ENCODE results near the gene NFIA. TPM values are rescaled to one million over a fixed set of nuclear protein-coding genes. Genes with fewer than 3 reads are reported as not detected.
A peak's percentile ranks its signal among the peaks of the same experiment; 100 is the strongest.

NFIA gene
- total RNA-seq, 1 donor from 2014 or later = 9.3 TPM

DNA sequence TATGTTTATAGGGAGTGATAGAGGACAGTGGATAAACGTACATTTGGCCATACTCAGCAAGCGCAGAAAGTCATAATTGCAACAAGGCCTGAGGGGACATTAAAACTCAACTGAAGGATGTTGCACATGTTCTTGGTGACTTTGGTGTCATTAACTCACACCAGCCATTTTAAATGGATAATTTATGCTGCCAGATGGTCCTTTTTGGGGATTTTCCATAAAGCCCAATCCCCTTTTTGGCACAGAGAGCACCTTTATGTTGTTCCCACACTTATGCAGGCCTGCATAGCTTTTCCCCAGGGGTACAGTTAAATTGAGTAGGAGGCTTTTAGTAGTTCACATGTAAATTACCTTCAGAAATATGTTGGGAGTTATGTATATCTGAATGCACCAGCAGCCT, 279.6 kb downstream of the NFIA start:
- no peak for DNase-seq (ENCODE audit: low read depth, low spot score)

DNA sequence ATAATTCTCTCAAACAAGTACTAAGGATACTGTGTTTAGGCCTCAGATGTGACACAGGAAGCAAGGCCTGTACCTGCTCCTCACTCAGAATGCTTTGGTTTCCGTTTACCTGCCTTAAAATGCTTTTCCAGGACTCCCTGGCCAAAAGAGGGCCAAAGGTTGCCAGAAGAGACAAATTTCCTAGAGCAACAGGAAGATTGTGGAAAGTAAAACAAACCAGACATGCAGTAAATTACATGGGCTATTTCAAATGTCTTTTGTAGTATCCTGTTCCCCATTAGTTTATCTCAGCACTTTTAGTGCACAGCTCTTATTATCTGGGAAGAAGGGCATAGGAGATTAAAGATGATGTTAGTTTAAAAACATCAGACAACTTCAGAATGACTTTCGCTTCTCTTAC, 280.0 kb downstream of the NFIA start:
- DNase-seq (ENCODE audit: low read depth, low spot score) = no peak

GRCh38 chr1:61368366-61368765, 286.0 kb downstream of the NFIA start:
- no peak for DNase-seq (ENCODE audit: low read depth, low spot score)

- DNase-seq (ENCODE audit: low read depth, low spot score) = no peak
These were observed 286.5 kb downstream of the NFIA start for GRCh38 chr1:61368876-61369275.

DNA sequence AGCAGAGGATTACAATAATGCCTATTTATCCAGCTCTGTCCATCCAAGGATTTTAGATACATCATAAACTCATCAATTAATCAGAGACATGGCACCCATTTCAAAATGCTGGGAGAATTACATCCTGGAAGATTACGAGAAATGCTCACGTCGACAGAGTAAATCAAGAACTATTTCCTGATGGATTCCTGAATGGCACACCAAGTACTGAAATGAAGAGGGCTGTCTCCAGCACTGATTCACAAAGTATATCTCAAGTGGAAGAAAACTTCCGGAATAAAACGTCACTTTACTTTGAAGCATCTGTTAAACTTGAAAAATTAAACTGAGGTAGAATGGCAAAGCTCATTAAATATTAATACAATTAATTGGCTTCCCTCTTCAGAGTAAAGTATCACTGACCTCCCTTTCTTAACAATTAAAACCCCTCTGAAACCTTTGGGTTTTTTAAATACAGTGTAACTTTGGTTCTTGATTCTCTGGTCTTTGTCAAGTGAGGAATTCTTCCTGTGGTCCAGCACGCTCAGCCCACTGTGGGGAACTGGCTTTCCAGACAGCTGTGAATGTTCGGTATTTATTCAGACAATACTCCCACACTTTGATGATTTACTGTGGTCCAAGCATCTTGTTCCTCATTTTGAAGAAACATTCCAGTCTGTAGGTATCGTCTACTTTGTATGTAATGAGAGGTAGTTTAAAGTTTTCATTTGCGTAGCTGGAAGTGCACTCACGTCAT, 288.0 kb downstream of the NFIA start:
- DNase-seq (ENCODE audit: low read depth, low spot score) = no peak

- DNase-seq (ENCODE audit: low read depth, low spot score) = no peak
These were observed 288.5 kb downstream of the NFIA start for GRCh38 chr1:61370913-61371279.

- no peak for DNase-seq (ENCODE audit: low read depth, low spot score)
These were observed 290.6 kb downstream of the NFIA start for GRCh38 chr1:61372944-61373343.

- no peak for DNase-seq (ENCODE audit: low read depth, low spot score)
These were observed 291.8 kb downstream of the NFIA start for GRCh38 chr1:61374156-61374555.

- DNase-seq (ENCODE audit: low read depth, low spot score) = no peak
These were observed 292.9 kb downstream of the NFIA start for GRCh38 chr1:61375082-61375880.

- DNase-seq (ENCODE audit: low read depth, low spot score) = no peak
These were observed 293.8 kb downstream of the NFIA start for GRCh38 chr1:61376151-61376550.

GRCh38 chr1:61377242-61377958, 295.0 kb downstream of the NFIA start:
- no peak for DNase-seq (ENCODE audit: low read depth, low spot score)

- no peak for DNase-seq (ENCODE audit: low read depth, low spot score)
These were observed 296.3 kb downstream of the NFIA start for GRCh38 chr1:61378494-61379180.

GRCh38 chr1:61379693-61380092, 297.3 kb downstream of the NFIA start:
- DNase-seq (ENCODE audit: low read depth, low spot score) = no peak

- no peak for DNase-seq (ENCODE audit: low read depth, low spot score)
These were observed 298.2 kb downstream of the NFIA start for GRCh38 chr1:61380561-61380960.

DNA sequence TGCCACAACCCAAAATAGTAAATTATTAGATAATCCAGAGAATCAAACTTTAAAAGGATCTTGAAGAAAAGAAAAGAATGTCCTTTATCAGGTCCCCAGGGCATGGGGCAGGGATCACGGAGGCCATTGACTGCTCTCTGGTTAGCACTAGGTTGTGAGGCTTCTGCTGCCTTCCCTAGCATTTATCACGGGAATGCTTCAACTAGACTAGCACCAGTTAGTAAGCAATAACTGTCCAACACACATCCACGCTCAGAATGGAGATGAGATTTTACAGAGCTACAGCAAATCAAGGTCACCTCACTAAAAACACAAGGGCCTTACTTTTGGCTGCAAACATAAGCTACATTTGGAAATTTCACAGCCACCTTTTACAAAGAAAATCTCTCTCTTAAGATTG, 304.0 kb downstream of the NFIA start:
- DNase-seq (ENCODE audit: low read depth, low spot score) = no peak

DNA sequence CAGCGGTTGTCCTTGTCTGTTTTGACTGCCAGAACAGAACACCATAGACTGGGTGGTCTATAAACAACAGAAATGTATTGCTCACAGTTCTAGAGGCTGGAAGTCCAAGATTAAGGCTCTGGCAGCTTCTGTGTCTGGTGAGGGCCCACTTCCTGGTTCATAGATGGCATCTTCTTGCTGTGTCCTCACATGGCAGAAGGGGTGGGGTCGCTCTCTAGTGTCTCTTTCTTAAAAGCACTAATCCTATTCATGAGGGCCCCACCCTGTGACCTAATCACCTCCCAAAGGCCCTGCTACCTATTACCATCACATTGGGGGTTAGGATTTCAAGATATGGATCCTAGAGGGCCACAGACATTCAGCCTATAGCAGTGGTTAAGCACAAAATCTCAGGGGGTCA, 304.4 kb downstream of the NFIA start:
- DNase-seq (ENCODE audit: low read depth, low spot score) = no peak

- DNase-seq (ENCODE audit: low read depth, low spot score) = no peak
These were observed 305.5 kb downstream of the NFIA start for GRCh38 chr1:61387829-61388228.

DNA sequence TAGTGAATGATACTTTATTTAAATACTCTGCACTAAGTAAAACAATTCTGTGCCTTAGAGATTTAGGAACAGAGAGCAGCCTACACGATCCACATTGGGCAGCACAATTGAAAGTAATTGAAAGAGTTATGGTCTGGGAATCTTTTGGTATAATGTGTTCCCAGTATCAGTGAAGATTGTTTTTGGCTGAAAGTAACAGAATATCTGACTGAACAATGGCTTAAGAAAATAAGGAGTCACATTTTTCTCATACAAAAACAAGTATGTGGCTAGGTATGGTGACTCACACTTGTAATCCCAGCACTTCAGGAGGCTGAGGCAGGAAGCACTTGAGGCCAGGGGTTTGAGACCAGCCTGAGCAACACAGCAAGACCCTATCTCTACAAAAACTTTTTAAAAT, 306.2 kb downstream of the NFIA start:
- peak; percentile 39 for DNase-seq (ENCODE audit: low read depth, low spot score)

GRCh38 chr1:61389194-61389925, 307.0 kb downstream of the NFIA start:
- DNase-seq (ENCODE audit: low read depth, low spot score) = no peak

GRCh38 chr1:61389926-61390845, 307.8 kb downstream of the NFIA start:
- no peak for DNase-seq (ENCODE audit: low read depth, low spot score)

Data from pulmonary artery endothelial cell (primary cell).